IPS-NIHi11 (cell line): ENCODE results near the gene LOX.

Source experiments
- DNase-seq: peaks from one replicate; pipeline ENCODE4 v3.0.0; 2012; ENCODE audit warnings: mixed read lengths, low spot score

The LOX gene

GRCh38 chr5:122053181-122054109, 24.6 kb downstream of the LOX start:
- no peak for DNase-seq

DNA sequence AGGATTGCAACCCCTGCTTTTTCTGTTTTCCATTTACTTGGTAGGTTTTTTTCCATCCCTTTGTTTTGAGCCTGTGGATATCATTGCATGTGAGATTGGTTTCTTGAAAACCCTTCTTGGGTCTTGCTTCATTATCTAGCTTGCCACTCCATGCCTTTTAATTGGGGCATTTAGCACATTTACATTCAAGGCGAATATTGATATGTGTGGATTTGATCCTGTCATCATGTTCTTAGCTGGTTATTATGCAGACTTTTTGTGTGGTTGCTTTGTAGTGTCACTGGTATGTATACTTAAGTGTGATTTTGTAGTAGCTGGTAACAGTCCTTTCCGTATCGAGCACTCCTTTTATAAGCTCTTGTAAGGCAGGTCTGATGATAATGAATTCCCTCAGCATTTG, 26.5 kb downstream of the LOX start:
- no peak for DNase-seq

- no peak for DNase-seq
Observed at GRCh38 chr5:122050959-122051358, 27.1 kb downstream of the LOX start.

GRCh38 chr5:122040636-122041302, 37.3 kb downstream of the LOX start:
- DNase-seq, result no peak

- DNase-seq, result no peak
Observed at GRCh38 chr5:122036326-122036725, 41.7 kb downstream of the LOX start.

DNA sequence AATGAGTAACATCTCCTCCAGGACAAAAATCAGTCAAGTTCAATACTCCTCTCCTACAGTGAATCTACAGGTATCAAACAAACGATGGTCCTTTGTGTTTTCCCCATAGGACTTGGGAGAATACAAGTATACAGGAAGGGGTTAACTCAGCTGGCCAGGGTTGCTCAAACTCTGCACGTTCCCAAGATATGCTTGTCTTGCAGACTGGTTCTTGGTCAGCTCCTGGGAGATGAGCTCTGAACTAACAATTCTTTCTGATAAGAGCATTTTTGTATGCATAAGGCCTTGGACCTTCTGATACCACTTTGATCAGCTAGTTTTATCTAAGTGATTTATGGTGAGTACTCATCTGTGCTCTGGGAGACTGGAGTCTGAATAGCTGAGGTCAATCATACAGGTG, 42.1 kb downstream of the LOX start:
- no peak for DNase-seq

GRCh38 chr5:122031836-122032235, 46.2 kb downstream of the LOX start:
- no peak for DNase-seq

- no peak for DNase-seq
Observed at GRCh38 chr5:122030251-122030650, 47.8 kb downstream of the LOX start.

DNA sequence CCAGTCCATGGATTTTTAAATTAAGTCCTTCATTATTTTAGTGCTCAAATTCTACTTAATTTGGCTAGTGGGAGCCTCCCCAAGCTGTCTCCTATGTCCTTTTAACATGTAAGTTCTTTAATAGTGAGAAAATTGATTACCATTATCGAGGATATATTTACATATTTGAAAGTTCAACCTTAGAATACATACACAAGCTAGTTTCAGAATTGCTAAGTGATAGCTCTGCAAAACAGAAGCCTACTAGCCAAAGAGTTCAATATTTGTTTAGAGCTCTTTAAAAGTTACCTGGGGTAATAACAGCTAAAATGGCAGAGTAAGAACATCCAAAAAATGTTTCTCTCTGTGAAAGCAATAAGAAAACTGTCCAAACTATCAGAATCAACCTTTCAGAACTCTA, 48.2 kb downstream of the LOX start:
- DNase-seq, result no peak

DNA sequence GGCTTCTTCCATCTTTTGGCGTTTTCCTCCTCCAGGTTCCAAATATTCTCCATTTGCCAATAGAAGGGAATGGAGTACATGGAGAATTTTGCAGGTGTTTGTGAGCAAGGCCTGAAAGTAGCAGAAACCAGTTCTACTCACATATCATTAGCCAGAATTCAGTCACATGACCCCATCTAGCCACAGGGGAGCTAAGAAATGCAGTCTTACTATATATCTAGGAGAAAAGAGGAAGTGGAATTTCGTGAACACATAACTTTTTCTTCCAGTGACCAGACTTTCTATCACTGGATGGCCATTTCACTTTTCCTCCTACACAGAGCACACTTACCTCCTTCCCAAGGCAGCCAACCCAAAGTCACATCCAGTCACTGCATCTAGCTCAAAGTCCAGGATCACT, 55.1 kb downstream of the LOX start:
- no peak for DNase-seq

- DNase-seq, result no peak
Observed at GRCh38 chr5:122019919-122020590, 58.0 kb downstream of the LOX start.

GRCh38 chr5:122015471-122015870, 62.6 kb downstream of the LOX start:
- DNase-seq, result no peak

GRCh38 chr5:122014236-122014935, 63.7 kb downstream of the LOX start:
- DNase-seq, result no peak
